Activated gamma-delta T cell treated with Interleukin-2 at 50 U/mL for 16 hours (primary cell): Measurements from ENCODE around the gene OR2S2.

Experiments used
- DNase-seq: peaks from one replicate; pipeline ENCODE4 v3.0.0-alpha.2; 2020

The OR2S2 gene

DNA sequence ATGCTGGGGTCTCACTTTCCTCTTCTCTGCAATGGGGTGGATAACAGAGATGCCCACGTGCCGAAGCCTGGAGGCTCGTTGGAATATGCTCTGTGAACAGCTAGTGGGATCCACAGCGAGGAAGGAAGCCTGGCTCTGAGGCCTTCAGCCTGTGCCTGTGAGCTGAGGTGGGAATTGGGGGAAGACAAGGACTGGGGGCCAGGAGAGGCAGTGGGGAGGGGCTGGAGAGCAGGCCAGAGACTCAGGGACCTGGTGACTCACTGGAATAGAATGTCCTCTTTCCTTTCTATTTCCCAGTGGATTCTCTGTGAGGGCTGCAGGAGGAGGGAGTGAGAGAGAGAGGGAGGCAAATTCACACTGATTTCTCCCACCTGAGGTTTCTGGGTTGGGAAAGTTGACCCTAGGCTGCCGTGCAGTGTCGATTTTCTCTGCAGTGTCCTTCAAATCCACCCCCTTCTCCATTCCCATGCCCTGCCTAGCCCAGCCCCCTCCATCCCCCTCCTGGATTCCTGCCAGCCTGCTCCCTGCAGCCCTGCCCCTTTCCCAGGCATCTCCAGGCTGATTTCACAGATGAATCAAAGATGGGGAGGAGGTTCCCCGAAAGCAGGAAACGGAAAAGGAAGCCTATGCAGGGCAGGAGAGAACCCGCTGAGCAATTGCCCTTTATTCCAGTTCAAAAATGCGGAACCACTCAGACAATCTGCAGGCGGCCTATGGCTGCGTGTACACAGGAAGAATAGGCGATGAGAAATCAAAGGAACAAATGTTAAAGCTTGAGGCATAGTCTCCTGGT lies 50.0 kb downstream of the OR2S2 start:
- DNase-seq = no peak
